Smooth muscle cell (in vitro differentiated cells): ENCODE measurements around the gene ITGA1. TPM values are rescaled to one million over a fixed set of nuclear protein-coding genes. Genes with fewer than 3 reads are reported as not detected.

ENCODE experiments used
- DNase-seq: peaks from one replicate; lab custom pipeline; 2025; ENCODE audit not compliant: unreplicated experiment; lab: John Stamatoyannopoulos, UW
- H2AFZ ChIP-seq: fragments of 200-600 bp; sonication (generic); 2 replicates; pipeline ENCODE4 v1.6.0; 2016; ENCODE audit warnings: antibody characterized with exemption, low read depth, mild to moderate bottlenecking
- H3F3A ChIP-seq: fragments of 200-600 bp; sonication (generic); 2 replicates; pipeline ENCODE4 v1.6.0; 2017; ENCODE audit warnings: antibody characterized with exemption, low read depth
- H3K27ac ChIP-seq: fragments of 200-600 bp; sonication (generic); 2 replicates; pipeline ENCODE4 v1.5.1; 2016; ENCODE audit warnings: low read depth, mild to moderate bottlenecking
- H3K27me3 ChIP-seq: fragments of 200-600 bp; sonication (generic); 2 replicates; pipeline ENCODE4 v1.6.1; 2016; ENCODE audit warnings: low read depth, mild to moderate bottlenecking
- H3K36me3 ChIP-seq: fragments of 200-600 bp; sonication (generic); 2 replicates; pipeline ENCODE4 v1.5.1; 2016; ENCODE audit warnings: low read depth
- H3K4me1 ChIP-seq: fragments of 200-600 bp; sonication (generic); 2 replicates; pipeline ENCODE4 v1.5.1; 2016; ENCODE audit warnings: low read depth
- H3K4me2 ChIP-seq: fragments of 200-600 bp; sonication (generic); 2 replicates; pipeline ENCODE4 v1.6.0; 2016; ENCODE audit warnings: mild to moderate bottlenecking
- H3K4me3 ChIP-seq: fragments of 200-600 bp; sonication (generic); 2 replicates; pipeline ENCODE4 v1.5.1; 2016; ENCODE audit warnings: mild to moderate bottlenecking
- H3K79me2 ChIP-seq: fragments of 200-600 bp; sonication (generic); 2 replicates; pipeline ENCODE4 v1.6.0; 2016; ENCODE audit warnings: low read depth, mild to moderate bottlenecking
- H3K9ac ChIP-seq: fragments of 200-600 bp; sonication (generic); 2 replicates; pipeline ENCODE4 v1.6.0; 2016; ENCODE audit warnings: low read depth
- H3K9me3 ChIP-seq: fragments of 200-600 bp; sonication (generic); replicated peaks from 2 replicates; pipeline ENCODE4 v1.5.1; 2016; ENCODE audit warnings: low read depth
- H4K20me1 ChIP-seq: fragments of 200-600 bp; sonication (generic); 2 replicates; pipeline ENCODE4 v1.6.0; 2016; ENCODE audit warnings: low read depth
- CTCF ChIP-seq: fragments of 200-600 bp; sonication (generic); IDR thresholded peaks from 2 replicates; pipeline ENCODE4 v1.5.1; 2017; ENCODE audit warnings: borderline replicate concordance, mild to moderate bottlenecking, antibody characterized with exemption; ENCODE audit not compliant: insufficient read depth, poor library complexity, severe bottlenecking
- WGBS: methylation state at CpG from one replicate; pipeline ENCODE4 v1.1.7; 2016; ENCODE audit warnings: low lambda C conversion rate; 5-methylcytosine and 5-hydroxymethylcytosine counted together
- polyA plus RNA-seq: library from polyadenylated mRNA; unstranded; fragments of >200 nt; fragmentation: Nextera tagmentation; extraction: Ambion mirVana; gene quantifications from 2 replicates; pipeline ENCODE4 v1.2.1, GENCODE V29; 2016
- total RNA-seq: library from RNA; depleted of rRNA; stranded (reverse); fragments of >200 nt; gene quantifications from 2 replicates; pipeline ENCODE4 v1.2.3, GENCODE V29; 2014

Gene ITGA1
- total and polyA plus RNA-seq, 2 experiments from 2014 or later: 85.2 to 250 TPM

- no peak for DNase-seq
- H3K27ac ChIP-seq: peak overlapping the region; percentile 62
- H3K9me3 ChIP-seq: no peaks in the 10 kb centered on the region
- H2AFZ ChIP-seq: no peak overlapping the region
- H3F3A ChIP-seq: peaks cover 16% of the 10 kb centered on the region
- H3K4me3 ChIP-seq: no peak overlapping the region
- H4K20me1 ChIP-seq: no peaks in the 10 kb centered on the region
- H3K9ac ChIP-seq: no peak overlapping the region
- H3K27me3 ChIP-seq: no peaks in the 10 kb centered on the region
- H3K36me3 ChIP-seq: peaks cover 16% of the 10 kb centered on the region
- 32% methylated on average over 2 of the region's 2 CpGs for WGBS
- H3K4me1 ChIP-seq: peaks cover 8% of the 10 kb centered on the region
- peaks cover 5% of the 10 kb centered on the region for H3K79me2 ChIP-seq
- no peak for TF ChIP-seq CTCF
- peak overlapping the region; percentile 46 for H3K4me2 ChIP-seq
Measured at GRCh38 chr5:52886206-52886605, 98.5 kb downstream of the ITGA1 start.

- Histone ChIP-seq H3K4me3 (no peak overlapping the region), H3K36me3 (peaks cover 16% of the 10 kb centered on the region), H3F3A (peaks cover 12% of the 10 kb centered on the region), H2AFZ (no peak overlapping the region), H3K79me2 (peaks cover 5% of the 10 kb centered on the region), H3K27me3 (no peaks in the 10 kb centered on the region), H3K9ac (no peak overlapping the region), H3K4me1 (peaks cover 8% of the 10 kb centered on the region), H4K20me1 (no peaks in the 10 kb centered on the region), H3K4me2 (no peak overlapping the region), H3K27ac (peak overlapping the region; percentile 62), H3K9me3 (no peaks in the 10 kb centered on the region)
- 16% methylated on average over 2 of the region's 2 CpGs for WGBS
- DNase-seq: no peak
- no peak for TF ChIP-seq CTCF
Measured at GRCh38 chr5:52887066-52887465, 99.3 kb downstream of the ITGA1 start.

- Histone ChIP-seq H3F3A (peaks cover 16% of the 10 kb centered on the region), H3K4me1 (peaks cover 8% of the 10 kb centered on the region), H4K20me1 (no peaks in the 10 kb centered on the region), H3K27ac (no peak overlapping the region), H3K4me3 (no peak overlapping the region), H3K4me2 (no peak overlapping the region), H3K9ac (no peak overlapping the region), H3K27me3 (no peaks in the 10 kb centered on the region), H3K9me3 (no peaks in the 10 kb centered on the region), H3K79me2 (peaks cover 5% of the 10 kb centered on the region), H3K36me3 (peaks cover 12% of the 10 kb centered on the region), H2AFZ (no peak overlapping the region)
- WGBS: 97% methylated on average over 5 of the region's 5 CpGs
- no peak for DNase-seq
- no peak for TF ChIP-seq CTCF
Measured at GRCh38 chr5:52888363-52888762, 100.6 kb downstream of the ITGA1 start.

- Histone ChIP-seq H3K9me3 (no peaks in the 10 kb centered on the region), H3K27me3 (no peaks in the 10 kb centered on the region), H4K20me1 (no peaks in the 10 kb centered on the region), H3K36me3 (peaks cover 12% of the 10 kb centered on the region), H3K4me1 (peaks cover 16% of the 10 kb centered on the region), H3K79me2 (peaks cover 5% of the 10 kb centered on the region), H3F3A (peaks cover 13% of the 10 kb centered on the region), H3K9ac (no peak overlapping the region), H2AFZ (no peak overlapping the region), H3K4me3 (no peak overlapping the region), H3K4me2 (no peak overlapping the region), H3K27ac (peak overlapping the region; percentile 65)
- 89% methylated on average over 6 of the region's 6 CpGs for WGBS
- TF ChIP-seq CTCF: no peak
- no peak for DNase-seq
Measured at GRCh38 chr5:52892242-52892878, 104.6 kb downstream of the ITGA1 start.
